Spleen (tissue), 7 donors: ENCODE data around the gene EGFR.

Experiments used
- POLR2A ChIP-seq, 3 donors: fragments of 450-650 bp; IDR thresholded peaks; one replicate each; pipeline ENCODE4 v1.5.1; 2017; ENCODE audit warnings: antibody characterized with exemption in 3 of 3, mild to moderate bottlenecking in 1 of 3
- POLR2AphosphoS5 ChIP-seq, 3 donors: sonication (generic); formaldehyde crosslinking; IDR thresholded peaks; one replicate each; pipeline ENCODE4 v1.5.1; 2017; ENCODE audit warnings: antibody characterized with exemption in 3 of 3
- TF ChIP-seq, protein P1 (sequence below), 11 experiments: fragments of 200-600 bp in 7 of 11; fragments of 450-650 bp in 4 of 11; sonication (generic) in 4 of 11; IDR thresholded peaks in 8 of 11; conservative IDR thresholded peaks in 3 of 11; 1 replicate in 7 of 11; 2 replicates in 4 of 11; pipeline versions ENCODE4 v1.4.0 to v1.8.0; 2016 to 2021; ENCODE audit warnings: antibody characterized with exemption in 11 of 11, inconsistent platforms in 4 of 11, mild to moderate bottlenecking in 1 of 11
- donor health status: DM: no; HTN: no; CAD: no; lungs with moderate emphysema.
- donor health status: DM: no; HTN: no; CAD: no.
- donor health status: DM: no; HTN: no; CAD: no.

- no peak for TF ChIP-seq POLR2A (IDR thresholded peaks at IDR 0.05)
- TF ChIP-seq, protein P1, sequence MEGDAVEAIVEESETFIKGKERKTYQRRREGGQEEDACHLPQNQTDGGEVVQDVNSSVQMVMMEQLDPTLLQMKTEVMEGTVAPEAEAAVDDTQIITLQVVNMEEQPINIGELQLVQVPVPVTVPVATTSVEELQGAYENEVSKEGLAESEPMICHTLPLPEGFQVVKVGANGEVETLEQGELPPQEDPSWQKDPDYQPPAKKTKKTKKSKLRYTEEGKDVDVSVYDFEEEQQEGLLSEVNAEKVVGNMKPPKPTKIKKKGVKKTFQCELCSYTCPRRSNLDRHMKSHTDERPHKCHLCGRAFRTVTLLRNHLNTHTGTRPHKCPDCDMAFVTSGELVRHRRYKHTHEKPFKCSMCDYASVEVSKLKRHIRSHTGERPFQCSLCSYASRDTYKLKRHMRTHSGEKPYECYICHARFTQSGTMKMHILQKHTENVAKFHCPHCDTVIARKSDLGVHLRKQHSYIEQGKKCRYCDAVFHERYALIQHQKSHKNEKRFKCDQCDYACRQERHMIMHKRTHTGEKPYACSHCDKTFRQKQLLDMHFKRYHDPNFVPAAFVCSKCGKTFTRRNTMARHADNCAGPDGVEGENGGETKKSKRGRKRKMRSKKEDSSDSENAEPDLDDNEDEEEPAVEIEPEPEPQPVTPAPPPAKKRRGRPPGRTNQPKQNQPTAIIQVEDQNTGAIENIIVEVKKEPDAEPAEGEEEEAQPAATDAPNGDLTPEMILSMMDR (IDR thresholded peaks at IDR 0.05 in 8 of 11, conservative IDR thresholded peaks at IDR 0.05 in 3 of 11): no peak
- no peak for TF ChIP-seq POLR2AphosphoS5 (IDR thresholded peaks at IDR 0.05)
Measured at GRCh38 chr7:55239406-55239805, 220.6 kb downstream of the EGFR start.
